Stomach (tissue), 4 donors: ENCODE data around the gene LHFPL6.

Experiments
- CTCF ChIP-seq, 7 experiments: fragments of 450-650 bp in 4 of 7; fragments of 200-600 bp in 3 of 7; sonication (generic) in 3 of 7; IDR thresholded peaks; one replicate each; pipeline ENCODE4 v1.5.1; 2016 to 2019; ENCODE audit warnings: antibody characterized with exemption in 7 of 7, control low read depth in 2 of 7, mild to moderate bottlenecking in 1 of 7
- POLR2A ChIP-seq, 4 donors: fragments of 450-650 bp; IDR thresholded peaks; one replicate each; pipeline ENCODE4 v1.6.1; 2016; ENCODE audit warnings: antibody characterized with exemption in 4 of 4, control low read depth in 2 of 4, mild to moderate bottlenecking in 1 of 4, moderate library complexity in 1 of 4
- POLR2AphosphoS5 ChIP-seq, 3 donors: sonication (generic); formaldehyde crosslinking; IDR thresholded peaks; one replicate each; pipeline ENCODE4 v1.6.1; 2016; ENCODE audit warnings: antibody characterized with exemption in 3 of 3

GRCh38 chr13:39580881-39581575, 22.0 kb downstream of the LHFPL6 start:
- TF ChIP-seq CTCF (IDR thresholded peaks at IDR 0.05) (no peak), POLR2A (IDR thresholded peaks at IDR 0.05) (no peak), POLR2AphosphoS5 (IDR thresholded peaks at IDR 0.05) (no peak)
